Esophagus muscularis mucosa (tissue), 4 donors: ENCODE data around the gene DSCAML1. TPM values are rescaled to one million over a fixed set of nuclear protein-coding genes. Genes with fewer than 3 reads are reported as not detected.

Experiments used
- DNase-seq: peaks from one replicate; pipeline ENCODE4 v3.0.0-alpha.2; 2017; ENCODE audit errors: extremely low spot score
- H3K27ac ChIP-seq, 4 donors: fragments of 200-600 bp; sonication (generic); replicated peaks in 1 of 4; 1 replicate in 3 of 4; 2 replicates in 1 of 4; pipeline ENCODE4 v1.5.1; 2016 to 2019; ENCODE audit warnings: mild to moderate bottlenecking in 1 of 4
- H3K27me3 ChIP-seq, 4 donors: fragments of 200-600 bp; sonication (generic); one replicate each; pipeline versions ENCODE4 v1.5.1 to v1.6.0; 2016 to 2019
- H3K36me3 ChIP-seq, 4 donors: fragments of 200-600 bp; sonication (generic); one replicate each; pipeline ENCODE4 v1.5.1; 2016 to 2019
- H3K4me1 ChIP-seq, 4 donors: fragments of 200-600 bp; sonication (generic); one replicate each; pipeline ENCODE4 v1.5.1; 2016 to 2019
- H3K4me3 ChIP-seq, 4 donors: fragments of 200-600 bp; sonication (generic); 1 replicate in 2 of 4; 2 replicates in 2 of 4; pipeline ENCODE4 v1.5.1; 2016 to 2019; ENCODE audit warnings: mild to moderate bottlenecking in 4 of 4, moderate library complexity in 1 of 4
- H3K9me3 ChIP-seq, 4 donors: fragments of 200-600 bp; sonication (generic); 1 replicate in 3 of 4; 2 replicates in 1 of 4; pipeline ENCODE4 v1.5.1; 2016 to 2019
- EP300 ChIP-seq: sonication (generic); formaldehyde crosslinking; IDR thresholded peaks from one replicate; pipeline ENCODE4 v1.6.1; 2017; ENCODE audit warnings: antibody characterized with exemption
- POLR2A ChIP-seq: fragments of 450-650 bp; IDR thresholded peaks from one replicate; pipeline ENCODE4 v1.6.1; 2017; ENCODE audit warnings: antibody characterized with exemption, moderate library complexity, mild to moderate bottlenecking, low read depth
- POLR2AphosphoS5 ChIP-seq, 2 donors: sonication (generic); formaldehyde crosslinking; IDR thresholded peaks; one replicate each; pipeline ENCODE4 v1.6.1; 2017; ENCODE audit warnings: antibody characterized with exemption in 2 of 2
- WGBS: methylation state at CpG from one replicate; pipeline ENCODE4 v1.1.5; 2018; 5-methylcytosine and 5-hydroxymethylcytosine counted together
- intact Hi-C: fragments of 100-400 bp; cut with DNase I; formaldehyde crosslinking; loops from one replicate; pipeline ENCODE4 v1.15.1; 2023
- total RNA-seq, 4 donors: library from RNA; depleted of rRNA; stranded (reverse); fragments of >200 nt; gene quantifications; one replicate each; pipeline versions ENCODE4 v1.1.0 to v1.2.1, GENCODE V29; 2016
- TF ChIP-seq, protein P1 (sequence below), 3 experiments: fragments of 200-600 bp in 2 of 3; fragments of 450-650 bp in 1 of 3; sonication (generic) in 2 of 3; IDR thresholded peaks; one replicate each; pipeline ENCODE4 v1.5.1; 2017 to 2019; ENCODE audit warnings: antibody characterized with exemption in 3 of 3, mild to moderate bottlenecking in 2 of 3, moderate library complexity in 1 of 3

DSCAML1 gene
- total RNA-seq, 4 donors from 2014 or later: 0.50 to 5.8 (median 1.2) TPM

GRCh38 chr11:117478926-117479325 is 318.1 kb downstream of the DSCAML1 start:
- 94% methylated on average over 7 of the region's 7 CpGs for WGBS
- TF ChIP-seq, protein P1, sequence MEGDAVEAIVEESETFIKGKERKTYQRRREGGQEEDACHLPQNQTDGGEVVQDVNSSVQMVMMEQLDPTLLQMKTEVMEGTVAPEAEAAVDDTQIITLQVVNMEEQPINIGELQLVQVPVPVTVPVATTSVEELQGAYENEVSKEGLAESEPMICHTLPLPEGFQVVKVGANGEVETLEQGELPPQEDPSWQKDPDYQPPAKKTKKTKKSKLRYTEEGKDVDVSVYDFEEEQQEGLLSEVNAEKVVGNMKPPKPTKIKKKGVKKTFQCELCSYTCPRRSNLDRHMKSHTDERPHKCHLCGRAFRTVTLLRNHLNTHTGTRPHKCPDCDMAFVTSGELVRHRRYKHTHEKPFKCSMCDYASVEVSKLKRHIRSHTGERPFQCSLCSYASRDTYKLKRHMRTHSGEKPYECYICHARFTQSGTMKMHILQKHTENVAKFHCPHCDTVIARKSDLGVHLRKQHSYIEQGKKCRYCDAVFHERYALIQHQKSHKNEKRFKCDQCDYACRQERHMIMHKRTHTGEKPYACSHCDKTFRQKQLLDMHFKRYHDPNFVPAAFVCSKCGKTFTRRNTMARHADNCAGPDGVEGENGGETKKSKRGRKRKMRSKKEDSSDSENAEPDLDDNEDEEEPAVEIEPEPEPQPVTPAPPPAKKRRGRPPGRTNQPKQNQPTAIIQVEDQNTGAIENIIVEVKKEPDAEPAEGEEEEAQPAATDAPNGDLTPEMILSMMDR (IDR thresholded peaks at IDR 0.05): no peak
- TF ChIP-seq EP300 (no peak), POLR2AphosphoS5 (IDR thresholded peaks at IDR 0.05) (no peak), POLR2A (no peak)
- Histone ChIP-seq H3K36me3 (peaks cover 0 to 6% (median 0%) of the 10 kb centered on the region in 4 donors), H3K4me1 (no peaks in the 10 kb centered on the region), H3K27me3 (no peaks in the 10 kb centered on the region), H3K4me3 (no peak overlapping the region), H3K9me3 (no peaks in the 10 kb centered on the region), H3K27ac (no peak overlapping the region)
- no peak for DNase-seq
- intact Hi-C loops: no loop called here

GRCh38 chr11:117478126-117478860 is 318.7 kb downstream of the DSCAML1 start:
- Histone ChIP-seq H3K27me3 (no peaks in the 10 kb centered on the region), H3K4me3 (no peak overlapping the region), H3K36me3 (peaks cover 0 to 6% (median 0%) of the 10 kb centered on the region in 4 donors), H3K27ac (no peak overlapping the region), H3K4me1 (no peaks in the 10 kb centered on the region), H3K9me3 (no peaks in the 10 kb centered on the region)
- intact Hi-C loops: no loop called here
- DNase-seq: no peak
- TF ChIP-seq EP300: no peak
- TF ChIP-seq POLR2A: no peak
- 68% methylated on average over 11 of the region's 13 CpGs for WGBS

DNA sequence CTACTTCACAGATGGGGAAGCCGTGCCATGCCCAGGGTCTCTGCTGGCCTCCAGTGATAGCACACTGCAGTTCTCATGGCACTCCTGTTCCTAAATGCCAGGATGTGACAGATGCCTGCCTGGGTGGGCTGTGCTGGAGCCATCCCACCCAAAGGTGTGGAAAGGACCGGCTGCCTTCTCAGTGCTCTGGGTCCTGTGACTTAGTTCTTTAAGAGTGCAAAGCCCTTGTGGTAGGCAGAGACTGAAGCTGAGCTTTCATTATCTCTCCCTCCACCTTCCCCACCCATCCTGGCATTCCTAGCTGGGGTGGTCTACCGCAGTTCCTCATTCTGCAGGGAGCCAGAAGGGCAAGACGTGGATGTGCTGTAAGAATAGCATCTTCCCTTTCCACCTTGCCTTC is 319.3 kb downstream of the DSCAML1 start:
- Histone ChIP-seq H3K27me3 (no peaks in the 10 kb centered on the region), H3K27ac (no peak overlapping the region), H3K4me1 (no peaks in the 10 kb centered on the region), H3K36me3 (peaks cover 0 to 6% (median 0%) of the 10 kb centered on the region in 4 donors), H3K4me3 (no peak overlapping the region), H3K9me3 (no peaks in the 10 kb centered on the region)
- intact Hi-C loops: no loop called here
- 83% methylated on average over 4 of the region's 4 CpGs for whole genome bisulfite sequencing
- TF ChIP-seq, protein P1 (IDR thresholded peaks at IDR 0.05): no peak
- DNase-seq: no peak

GRCh38 chr11:117476531-117477142 is 320.4 kb downstream of the DSCAML1 start:
- intact Hi-C loops: no loop called here
- WGBS: 84% methylated on average over 10 of the region's 10 CpGs

More at GRCh38 chr11:117476531-117477142, 320.4 kb downstream of the DSCAML1 start:
- Histone ChIP-seq H3K4me1 (no peaks in the 10 kb centered on the region), H3K27me3 (no peaks in the 10 kb centered on the region), H3K36me3 (peaks cover 0 to 6% (median under 1%) of the 10 kb centered on the region in 4 donors), H3K27ac (no peak overlapping the region), H3K4me3 (no peak overlapping the region), H3K9me3 (no peaks in the 10 kb centered on the region)
- DNase-seq: no peak
- TF ChIP-seq POLR2AphosphoS5 (IDR thresholded peaks at IDR 0.05) (no peak), POLR2A (no peak), EP300 (no peak)
- TF ChIP-seq, protein P1 (IDR thresholded peaks at IDR 0.05): no peak
